ENCODE results near the gene LECT2. TPM values are rescaled to one million over a fixed set of nuclear protein-coding genes. Genes with fewer than 3 reads are reported as not detected.

Gene LECT2
- total and polyA plus RNA-seq, 10 of the 15 experiments (the other 5 are each of a cell fraction or from before 2014, with no cell fraction given) = not detected

- Histone ChIP-seq H4K20me1 (ENCODE audit: control insufficient read depth, insufficient read depth) (no peaks in the 10 kb centered on the region), H3K9me3 (replicated peaks; ENCODE audit: control insufficient read depth, insufficient read depth, low read length) (no peaks in the 10 kb centered on the region), H3K27ac (ENCODE audit: control insufficient read depth, insufficient read depth) (no peak overlapping the region), H3K36me3 (ENCODE audit: control insufficient read depth in 2 of 2, insufficient read depth in 2 of 2, low read length in 1 of 2) (no peaks in the 10 kb centered on the region), H3K4me2 (ENCODE audit: control insufficient read depth, insufficient read depth) (no peak overlapping the region), H2AFZ (ENCODE audit: control insufficient read depth, low read depth, low read length) (no peak overlapping the region), H3K9ac (ENCODE audit: control insufficient read depth, insufficient read depth, low read length) (no peak overlapping the region), H3K27me3 (replicated peaks in 1 of 2; ENCODE audit: control insufficient read depth in 2 of 2, insufficient read depth in 2 of 2, low read length in 1 of 2) (peaks cover 0 to 3% of the 10 kb centered on the region in 2 experiments; a peak in 2 of 4 replicates), H3K4me3 (no peak overlapping the region), H3K79me2 (ENCODE audit: control insufficient read depth, insufficient read depth, low read length) (no peaks in the 10 kb centered on the region), H3K4me1 (ENCODE audit: control insufficient read depth, insufficient read depth, low read length) (no peaks in the 10 kb centered on the region)
- intact Hi-C loops (cut with micrococcal nuclease; ENCODE audit: unreplicated experiment) = no loop called here
- DNase-seq (ENCODE audit: low read depth, low spot score) = no peak
- ChIA-PET SMC1A (ENCODE audit: uncharacterized antibody, unreplicated experiment) (no interaction called here), POLR2A (no interaction called here), RAD21 (ENCODE audit: unreplicated experiment) (no interaction called here), CTCF (no interaction called here)
- in situ Hi-C loops (cut with MboI) = no loop called here
- no TSS peak for BruUV-seq (replicated peaks)
- TF ChIP-seq PBX3 (IDR thresholded peaks at IDR 0.05; ENCODE audit: insufficient replicate concordance, low read depth, low read length) (no peak), NFXL1 (IDR thresholded peaks at IDR 0.05; ENCODE audit: borderline replicate concordance) (no peak), NKRF (conservative IDR thresholded peaks at IDR 0.05) (no peak), MAX (IDR thresholded peaks at IDR 0.05; ENCODE audit: low read depth, low read length) (no peak), MTA2 (IDR thresholded peaks at IDR 0.05; ENCODE audit: low read depth) (no peak), ZNF274 (IDR thresholded peaks at IDR 0.05; ENCODE audit: insufficient read depth, insufficient read length) (no peak), NR2C1 (IDR thresholded peaks at IDR 0.05) (no peak), BHLHE40 (IDR thresholded peaks at IDR 0.05; ENCODE audit: borderline replicate concordance in 1 of 2, low read depth in 2 of 2, low read length in 1 of 2) (no peak)
- FAIRE-seq = no peak
- WGBS (ENCODE audit: insufficient coverage, insufficient replicate concordance, low lambda C conversion rate, missing lambda C conversion rate) = 67% methylated on average over 2 of the region's 2 CpGs
- no peak for ATAC-seq
Measured at GRCh38 chr5:136000147-136000546, 45.4 kb upstream of the LECT2 start.
